ENCODE results near the gene WNT1.

WNT1 gene

DNA sequence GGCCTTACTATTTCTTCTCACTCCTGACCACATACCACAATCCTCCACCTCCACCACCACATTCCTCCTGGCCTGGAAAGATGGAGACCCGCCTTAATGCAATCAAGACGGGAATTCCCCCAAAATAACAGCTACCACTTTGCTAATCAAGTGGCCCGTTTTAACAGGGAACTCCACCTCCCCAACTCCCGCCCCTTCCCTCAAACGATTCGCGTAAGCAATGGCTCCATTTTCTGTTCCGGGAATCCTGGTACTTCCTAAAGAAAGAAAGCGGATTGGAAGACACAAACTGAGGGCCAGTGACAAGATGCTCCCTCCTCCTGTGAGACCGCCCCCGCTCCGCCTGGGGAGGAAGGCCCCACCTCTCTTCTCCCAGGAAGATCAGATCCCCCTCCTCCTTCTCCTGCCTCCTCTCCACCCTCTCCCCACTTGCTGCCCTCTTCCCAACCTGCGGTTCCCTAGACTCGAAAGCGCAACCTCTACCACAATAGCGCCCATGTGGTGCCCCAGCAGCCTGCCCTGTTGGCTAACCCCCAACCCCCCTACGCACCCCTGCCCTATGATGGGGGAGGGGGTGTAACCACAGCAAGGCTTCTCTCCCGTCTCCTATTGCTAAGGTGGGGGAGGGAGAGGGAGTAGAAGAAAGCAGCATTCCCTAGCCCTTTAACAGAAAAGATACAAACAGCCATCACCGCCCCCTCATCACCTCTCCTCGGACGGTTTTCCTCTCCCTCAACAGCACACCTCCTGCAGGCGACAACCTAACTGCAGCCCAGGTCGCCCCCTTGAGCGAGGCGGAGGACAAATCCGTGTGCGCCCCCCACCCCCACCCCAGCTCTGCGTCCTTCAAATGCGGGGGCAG lies 21.6 kb upstream of the WNT1 start:
- CTCF ChIA-PET: interaction anchor here (1.1 to 40.7 kb wide), 10 partner anchors 9 to 108 kb away, joined by 3 to 1340 read pairs (median 6); partner anchors contain the start of genes DDN, FKBP11, WNT1 and WNT10B
- peak overlapping the region; percentile 99 for H3K4me3 ChIP-seq (ENCODE audit: low read depth, low read length)
- POLR2A ChIA-PET: interaction anchor here (1.0 to 1.8 kb wide), 4 partner anchors 12 to 27 kb away, joined by 3 to 10 read pairs (median 4); no protein-coding TSS in a partner anchor
- peak; percentile 87 for DNase-seq (ENCODE audit: low read depth, low spot score)
- TF ChIP-seq, protein P1, sequence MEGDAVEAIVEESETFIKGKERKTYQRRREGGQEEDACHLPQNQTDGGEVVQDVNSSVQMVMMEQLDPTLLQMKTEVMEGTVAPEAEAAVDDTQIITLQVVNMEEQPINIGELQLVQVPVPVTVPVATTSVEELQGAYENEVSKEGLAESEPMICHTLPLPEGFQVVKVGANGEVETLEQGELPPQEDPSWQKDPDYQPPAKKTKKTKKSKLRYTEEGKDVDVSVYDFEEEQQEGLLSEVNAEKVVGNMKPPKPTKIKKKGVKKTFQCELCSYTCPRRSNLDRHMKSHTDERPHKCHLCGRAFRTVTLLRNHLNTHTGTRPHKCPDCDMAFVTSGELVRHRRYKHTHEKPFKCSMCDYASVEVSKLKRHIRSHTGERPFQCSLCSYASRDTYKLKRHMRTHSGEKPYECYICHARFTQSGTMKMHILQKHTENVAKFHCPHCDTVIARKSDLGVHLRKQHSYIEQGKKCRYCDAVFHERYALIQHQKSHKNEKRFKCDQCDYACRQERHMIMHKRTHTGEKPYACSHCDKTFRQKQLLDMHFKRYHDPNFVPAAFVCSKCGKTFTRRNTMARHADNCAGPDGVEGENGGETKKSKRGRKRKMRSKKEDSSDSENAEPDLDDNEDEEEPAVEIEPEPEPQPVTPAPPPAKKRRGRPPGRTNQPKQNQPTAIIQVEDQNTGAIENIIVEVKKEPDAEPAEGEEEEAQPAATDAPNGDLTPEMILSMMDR (IDR thresholded peaks at IDR 0.05; ENCODE audit: insufficient read depth, low read length, missing control alignments): no peak

DNA sequence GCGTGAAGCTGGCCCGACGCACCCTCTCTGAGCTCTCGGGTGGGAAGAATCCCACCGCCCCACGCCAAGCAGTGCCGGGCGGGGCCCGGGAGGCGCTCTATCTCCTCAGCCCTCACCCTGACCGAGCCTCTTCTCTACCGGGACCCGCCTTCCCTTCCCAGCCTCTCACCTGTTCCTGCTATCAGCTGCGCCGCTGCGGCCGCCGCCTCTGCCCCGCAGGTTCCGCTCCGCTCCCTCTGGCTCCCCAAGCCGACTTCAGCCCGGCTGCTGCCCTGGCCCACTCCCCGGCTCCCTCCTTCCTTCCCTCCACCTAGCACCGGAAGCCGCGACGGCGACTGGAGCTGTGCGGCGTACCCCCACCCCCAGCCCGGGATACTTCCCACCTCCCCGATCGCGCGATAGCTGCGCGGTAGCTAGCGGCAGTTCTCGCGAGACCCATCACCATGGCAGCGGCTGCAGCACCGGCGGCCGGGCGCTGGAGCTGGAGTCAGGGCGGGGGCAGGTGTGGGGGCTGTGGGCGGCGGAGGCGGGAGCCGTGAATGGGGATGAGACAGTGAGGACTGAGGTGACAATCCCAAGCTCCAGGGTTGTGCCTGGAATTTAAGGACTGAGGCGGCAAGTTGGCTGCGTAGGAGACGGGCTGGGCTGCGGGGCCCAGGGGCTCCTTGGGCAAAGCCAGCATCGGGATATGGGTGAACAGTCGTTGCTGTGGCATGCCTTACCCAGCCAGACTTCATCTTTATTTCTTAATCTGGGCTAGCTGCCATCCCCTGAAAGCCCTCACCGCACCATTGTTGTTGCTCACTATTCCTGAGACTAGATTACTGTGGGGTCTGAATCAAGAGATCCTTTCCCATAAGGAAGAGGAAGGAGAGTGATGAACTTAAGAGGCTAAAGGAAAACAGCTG lies 20.7 kb upstream of the WNT1 start, which contains the start of gene ARF3:
ARF3 (minus strand) TSS at position 347 of the 908 bp plus-strand sequence. CDS start 16,392 bp downstream, outside the sequence.
- peak within 1 kb of the TSS; percentile 99 for H3K4me3 ChIP-seq (ENCODE audit: low read depth, low read length)
- ChIA-PET POLR2A (interaction anchor here (0.5 to 1.8 kb wide), 7 partner anchors 13 to 309 kb away, joined by 3 to 10 read pairs (median 4); partner anchors contain the start of gene TUBA1B), CTCF (interaction anchor here (1.0 to 40.7 kb wide), 11 partner anchors 9 to 109 kb away, joined by 3 to 1340 read pairs (median 6); partner anchors contain the start of genes DDN, FKBP11, WNT1 and WNT10B)
- no peak for DNase-seq (ENCODE audit: low read depth, low spot score)
- TF ChIP-seq, protein P1 (IDR thresholded peaks at IDR 0.05; ENCODE audit: insufficient read depth, low read length, missing control alignments): no peak

DNA sequence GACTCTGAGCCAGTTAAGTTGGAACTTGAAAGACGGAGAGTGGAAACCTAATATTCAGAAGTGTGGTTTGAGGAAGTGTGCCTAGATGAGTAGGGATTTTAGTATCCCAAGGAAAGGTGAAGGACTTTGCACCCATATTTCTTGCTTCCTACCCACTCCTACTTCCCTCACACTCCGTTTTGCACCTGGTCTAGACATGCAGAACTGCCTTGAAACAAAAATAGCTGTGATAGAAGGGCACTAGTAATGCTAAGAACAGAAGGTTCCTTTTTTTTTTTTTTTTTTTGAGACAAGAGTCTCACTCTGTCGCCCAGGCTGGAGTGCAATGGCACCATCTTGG lies 20.1 kb upstream of the WNT1 start:
- TF ChIP-seq, protein P1 (IDR thresholded peaks at IDR 0.05; ENCODE audit: insufficient read depth, low read length, missing control alignments): no peak
- peak overlapping the region; percentile 99 for H3K4me3 ChIP-seq (ENCODE audit: low read depth, low read length)
- CTCF ChIA-PET: interaction anchor here (1.0 to 40.7 kb wide), 11 partner anchors 9 to 109 kb away, joined by 3 to 1340 read pairs (median 6); partner anchors contain the start of genes DDN, FKBP11, WNT1 and WNT10B
- POLR2A ChIA-PET: interaction anchor here (0.5 to 1.8 kb wide), 4 partner anchors 12 to 309 kb away, joined by 3 to 10 read pairs (median 4); partner anchors contain the start of gene TUBA1B
- no peak for DNase-seq (ENCODE audit: low read depth, low spot score)

DNA sequence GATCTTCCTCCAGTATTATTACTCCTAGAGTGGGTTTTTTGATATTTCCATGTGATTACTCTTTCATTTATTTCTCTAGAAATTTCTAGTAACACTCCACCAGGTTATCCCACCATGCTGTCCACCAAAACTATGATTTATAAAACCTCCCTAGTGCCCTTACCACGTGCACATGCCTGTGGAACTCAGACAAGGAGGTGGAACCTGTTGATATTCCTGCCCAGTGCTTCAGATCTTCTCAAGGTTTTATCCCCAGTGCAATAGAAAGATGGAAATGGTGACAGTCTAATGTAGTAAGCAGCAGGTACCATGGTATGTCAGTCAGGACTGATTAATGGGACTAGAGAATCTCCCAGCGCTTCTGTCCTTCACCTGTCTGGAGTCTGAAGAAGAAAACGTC lies 17.3 kb upstream of the WNT1 start:
- no peak for DNase-seq (ENCODE audit: low read depth, low spot score)
- no peak overlapping the region for H3K4me3 ChIP-seq (ENCODE audit: low read depth, low read length)
- TF ChIP-seq, protein P1 (IDR thresholded peaks at IDR 0.05; ENCODE audit: insufficient read depth, low read length, missing control alignments): no peak
- CTCF ChIA-PET: interaction anchor here (1.5 to 40.7 kb wide), 3 partner anchors 11 to 58 kb away, joined by 4 to 1340 read pairs (median 41); partner anchors contain the start of genes DDN, WNT1 and WNT10B
- POLR2A ChIA-PET: no interaction called here

DNA sequence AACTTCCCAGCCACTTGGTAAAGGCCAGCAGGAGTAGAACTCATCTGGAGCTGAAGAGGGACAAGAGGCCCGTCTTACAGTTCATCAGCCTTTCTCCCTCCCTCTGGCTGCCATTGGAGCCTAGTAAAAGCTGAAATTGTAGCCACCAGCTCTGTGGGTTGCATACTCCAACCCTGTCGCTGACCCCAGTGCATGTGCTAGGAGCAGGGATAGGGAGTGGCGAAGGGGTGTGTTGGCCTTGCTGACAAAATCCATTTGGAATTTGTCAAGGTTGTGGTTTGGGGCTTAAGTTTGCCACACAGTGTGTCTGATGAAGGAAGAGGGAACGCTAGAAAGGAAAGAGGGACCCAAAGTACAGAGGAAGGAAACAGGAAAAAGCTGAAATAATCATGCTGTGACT lies 16.8 kb upstream of the WNT1 start:
- H3K4me3 ChIP-seq (ENCODE audit: low read depth, low read length): no peak overlapping the region
- ChIA-PET CTCF (interaction anchor here (0.9 to 40.7 kb wide), 5 partner anchors 9 to 108 kb away, joined by 3 to 1340 read pairs (median 4); partner anchors contain the start of genes DDN, WNT1 and WNT10B), POLR2A (no interaction called here)
- DNase-seq (ENCODE audit: low read depth, low spot score): no peak
- TF ChIP-seq, protein P1 (IDR thresholded peaks at IDR 0.05; ENCODE audit: insufficient read depth, low read length, missing control alignments): no peak

Measured in AG04449 (cell line).